ENCODE results near the gene PPP2R2C.

The PPP2R2C gene

GRCh38 chr4:6325788-6326290, 146.6 kb downstream of the PPP2R2C start:
- peaks cover 0 to 78% (median 20%) of the 10 kb centered on the region in 5 experiments for H3K27me3 ChIP-seq (replicated peaks in 2 of 5; ENCODE audit: control insufficient read depth in 4 of 5, insufficient read depth in 5 of 5, low read length in 4 of 5)
- DNase-seq = no peak
- POLR2A ChIA-PET = no interaction called here

GRCh38 chr4:6324999-6325787, 147.2 kb downstream of the PPP2R2C start:
- Histone ChIP-seq H3K27me3 (replicated peaks in 2 of 5; ENCODE audit: control insufficient read depth in 4 of 5, insufficient read depth in 5 of 5, low read length in 4 of 5) (peaks cover 0 to 76% (median 22%) of the 10 kb centered on the region in 5 experiments), H3K9me3 (ENCODE audit: control extremely low read depth in 1 of 5, control insufficient read depth in 4 of 5, insufficient read depth in 2 of 5, low read depth in 1 of 5, low read length in 4 of 5) (peaks cover 0 to 8% (median 4%) of the 10 kb centered on the region in 5 experiments), H3K27ac (ENCODE audit: insufficient read depth in 1 of 2, low read depth in 1 of 2, low read length in 2 of 2, poor library complexity in 1 of 2, severe bottlenecking in 2 of 2) (no peak overlapping the region), H3K4me3 (ENCODE audit: control insufficient read depth in 1 of 7, extremely low read depth in 1 of 7, insufficient read depth in 4 of 7, low read depth in 2 of 7, low read length in 6 of 7) (peak overlapping the region in 2 of 7 experiments; percentile 30 to 39), H3K4me1 (ENCODE audit: control extremely low read depth in 1 of 4, control insufficient read depth in 4 of 4, insufficient read depth in 4 of 4, low read length in 3 of 4) (peaks cover 0 to 23% (median 20%) of the 10 kb centered on the region in 4 experiments), H3K36me3 (ENCODE audit: control insufficient read depth in 4 of 4, insufficient read depth in 4 of 4, low read length in 3 of 4) (no peaks in the 10 kb centered on the region)
- ChIA-PET POLR2A (interaction anchor here (1.1 kb wide), 1 partner anchor 47 kb away, joined by 3 read pairs; no protein-coding TSS in a partner anchor), CTCF (interaction anchor here (1.5 to 18.4 kb wide), 5 partner anchors 12 to 76 kb away, joined by 4 to 452 read pairs (median 18); partner anchors contain the start of gene WFS1)
- DNase-seq = peak; percentile 45 to 80 (median 71)
- 40% methylated on average over 19 of the region's 22 CpGs for WGBS (ENCODE audit: insufficient coverage)

More at GRCh38 chr4:6325788-6326290, 146.6 kb downstream of the PPP2R2C start:
- no peak overlapping the region for H3K4me3 ChIP-seq (ENCODE audit: control insufficient read depth in 1 of 7, extremely low read depth in 1 of 7, insufficient read depth in 4 of 7, low read depth in 2 of 7, low read length in 6 of 7)
- peaks cover 0 to 6% (median 0%) of the 10 kb centered on the region in 5 experiments for H3K9me3 ChIP-seq (ENCODE audit: control extremely low read depth in 1 of 5, control insufficient read depth in 4 of 5, insufficient read depth in 2 of 5, low read depth in 1 of 5, low read length in 4 of 5)
- H3K4me1 ChIP-seq (ENCODE audit: control extremely low read depth in 1 of 4, control insufficient read depth in 4 of 4, insufficient read depth in 4 of 4, low read length in 3 of 4) = peaks cover 0 to 23% (median 20%) of the 10 kb centered on the region in 4 experiments
- H3K36me3 ChIP-seq (ENCODE audit: control insufficient read depth in 4 of 4, insufficient read depth in 4 of 4, low read length in 3 of 4) = no peaks in the 10 kb centered on the region
- CTCF ChIA-PET = interaction anchor here (1.5 to 18.4 kb wide), 5 partner anchors 13 to 77 kb away, joined by 4 to 452 read pairs (median 18); partner anchors contain the start of gene WFS1
- no peak overlapping the region for H3K27ac ChIP-seq (ENCODE audit: insufficient read depth in 1 of 2, low read depth in 1 of 2, low read length in 2 of 2, poor library complexity in 1 of 2, severe bottlenecking in 2 of 2)
- 96% methylated on average over 12 of the region's 14 CpGs for WGBS (ENCODE audit: insufficient coverage)

- WGBS (ENCODE audit: insufficient coverage) = 28% methylated on average over 8 of the region's 15 CpGs
- Histone ChIP-seq H3K27ac (ENCODE audit: insufficient read depth in 1 of 2, low read depth in 1 of 2, low read length in 2 of 2, poor library complexity in 1 of 2, severe bottlenecking in 2 of 2) (no peak overlapping the region), H3K36me3 (ENCODE audit: control insufficient read depth in 4 of 4, insufficient read depth in 4 of 4, low read length in 3 of 4) (no peaks in the 10 kb centered on the region), H3K4me3 (ENCODE audit: control insufficient read depth in 1 of 7, extremely low read depth in 1 of 7, insufficient read depth in 4 of 7, low read depth in 2 of 7, low read length in 6 of 7) (peak overlapping the region in 2 of 7 experiments; percentile 30 to 39), H3K4me1 (ENCODE audit: control extremely low read depth in 1 of 4, control insufficient read depth in 4 of 4, insufficient read depth in 4 of 4, low read length in 3 of 4) (peaks cover 0 to 23% (median 20%) of the 10 kb centered on the region in 4 experiments), H3K27me3 (replicated peaks in 2 of 5; ENCODE audit: control insufficient read depth in 4 of 5, insufficient read depth in 5 of 5, low read length in 4 of 5) (peaks cover 0 to 76% (median 21%) of the 10 kb centered on the region in 5 experiments), H3K9me3 (ENCODE audit: control extremely low read depth in 1 of 5, control insufficient read depth in 4 of 5, insufficient read depth in 2 of 5, low read depth in 1 of 5, low read length in 4 of 5) (peaks cover 0 to 15% (median 5%) of the 10 kb centered on the region in 5 experiments)
- ChIA-PET CTCF (interaction anchor here (1.5 to 18.4 kb wide), 5 partner anchors 12 to 75 kb away, joined by 4 to 452 read pairs (median 18); partner anchors contain the start of gene WFS1), POLR2A (interaction anchor here (1.1 kb wide), 1 partner anchor 46 kb away, joined by 3 read pairs; no protein-coding TSS in a partner anchor)
- peak; percentile 9 to 43 (median 36) for DNase-seq
Measured at GRCh38 chr4:6324461-6324998, 147.9 kb downstream of the PPP2R2C start.

GRCh38 chr4:6322761-6323566, 149.4 kb downstream of the PPP2R2C start:
- Histone ChIP-seq H3K27ac (ENCODE audit: insufficient read depth in 1 of 2, low read depth in 1 of 2, low read length in 2 of 2, poor library complexity in 1 of 2, severe bottlenecking in 2 of 2) (no peak overlapping the region), H3K27me3 (replicated peaks in 2 of 5; ENCODE audit: control insufficient read depth in 4 of 5, insufficient read depth in 5 of 5, low read length in 4 of 5) (peaks cover 0 to 68% (median 16%) of the 10 kb centered on the region in 5 experiments), H3K4me3 (ENCODE audit: control insufficient read depth in 1 of 7, extremely low read depth in 1 of 7, insufficient read depth in 4 of 7, low read depth in 2 of 7, low read length in 6 of 7) (no peak overlapping the region), H3K9me3 (ENCODE audit: control extremely low read depth in 1 of 5, control insufficient read depth in 4 of 5, insufficient read depth in 2 of 5, low read depth in 1 of 5, low read length in 4 of 5) (peaks cover 0 to 15% (median 5%) of the 10 kb centered on the region in 5 experiments), H3K36me3 (ENCODE audit: control insufficient read depth in 4 of 4, insufficient read depth in 4 of 4, low read length in 3 of 4) (no peaks in the 10 kb centered on the region), H3K4me1 (ENCODE audit: control extremely low read depth in 1 of 4, control insufficient read depth in 4 of 4, insufficient read depth in 4 of 4, low read length in 3 of 4) (peaks cover 0 to 23% (median 20%) of the 10 kb centered on the region in 4 experiments)
- POLR2A ChIA-PET = no interaction called here
- WGBS (ENCODE audit: insufficient coverage) = 70% methylated on average over 33 of the region's 33 CpGs
- CTCF ChIA-PET = interaction anchor here (3.8 to 18.4 kb wide), 4 partner anchors 8 to 74 kb away, joined by 14 to 452 read pairs (median 182); partner anchors contain the start of gene WFS1
- peak; percentile 20 to 64 (median 63) for DNase-seq

- Histone ChIP-seq H3K9me3 (ENCODE audit: control extremely low read depth in 1 of 5, control insufficient read depth in 4 of 5, insufficient read depth in 2 of 5, low read depth in 1 of 5, low read length in 4 of 5) (peaks cover 0 to 15% (median 5%) of the 10 kb centered on the region in 5 experiments), H3K36me3 (ENCODE audit: control insufficient read depth in 4 of 4, insufficient read depth in 4 of 4, low read length in 3 of 4) (no peaks in the 10 kb centered on the region), H3K27me3 (replicated peaks in 2 of 5; ENCODE audit: control insufficient read depth in 4 of 5, insufficient read depth in 5 of 5, low read length in 4 of 5) (peaks cover 0 to 69% (median 16%) of the 10 kb centered on the region in 5 experiments), H3K4me1 (ENCODE audit: control extremely low read depth in 1 of 4, control insufficient read depth in 4 of 4, insufficient read depth in 4 of 4, low read length in 3 of 4) (peaks cover 0 to 23% (median 20%) of the 10 kb centered on the region in 4 experiments), H3K27ac (ENCODE audit: insufficient read depth in 1 of 2, low read depth in 1 of 2, low read length in 2 of 2, poor library complexity in 1 of 2, severe bottlenecking in 2 of 2) (no peak overlapping the region), H3K4me3 (ENCODE audit: control insufficient read depth in 1 of 7, extremely low read depth in 1 of 7, insufficient read depth in 4 of 7, low read depth in 2 of 7, low read length in 6 of 7) (no peak overlapping the region)
- DNase-seq = no peak
- ChIA-PET CTCF (interaction anchor here (2.9 to 18.4 kb wide), 5 partner anchors 9 to 73 kb away, joined by 14 to 452 read pairs (median 18); partner anchors contain the start of gene WFS1), POLR2A (no interaction called here)
- 95% methylated on average over 23 of the region's 23 CpGs for WGBS (ENCODE audit: insufficient coverage)
Measured at GRCh38 chr4:6322067-6322760, 150.2 kb downstream of the PPP2R2C start.

- Histone ChIP-seq H3K9me3 (ENCODE audit: control extremely low read depth in 1 of 5, control insufficient read depth in 4 of 5, insufficient read depth in 2 of 5, low read depth in 1 of 5, low read length in 4 of 5) (peaks cover 0 to 15% (median 5%) of the 10 kb centered on the region in 5 experiments), H3K27ac (ENCODE audit: insufficient read depth in 1 of 2, low read depth in 1 of 2, low read length in 2 of 2, poor library complexity in 1 of 2, severe bottlenecking in 2 of 2) (no peak overlapping the region), H3K36me3 (ENCODE audit: control insufficient read depth in 4 of 4, insufficient read depth in 4 of 4, low read length in 3 of 4) (no peaks in the 10 kb centered on the region), H3K4me3 (ENCODE audit: control insufficient read depth in 1 of 7, extremely low read depth in 1 of 7, insufficient read depth in 4 of 7, low read depth in 2 of 7, low read length in 6 of 7) (no peak overlapping the region), H3K4me1 (ENCODE audit: control extremely low read depth in 1 of 4, control insufficient read depth in 4 of 4, insufficient read depth in 4 of 4, low read length in 3 of 4) (peaks cover 0 to 23% (median 20%) of the 10 kb centered on the region in 4 experiments), H3K27me3 (replicated peaks in 2 of 5; ENCODE audit: control insufficient read depth in 4 of 5, insufficient read depth in 5 of 5, low read length in 4 of 5) (peaks cover 0 to 74% (median 16%) of the 10 kb centered on the region in 5 experiments)
- no peak for DNase-seq
- WGBS (ENCODE audit: insufficient coverage) = 100% methylated on average over 1 of the region's 2 CpGs
- ChIA-PET POLR2A (no interaction called here), CTCF (interaction anchor here (2.9 to 18.4 kb wide), 3 partner anchors 10 to 71 kb away, joined by 14 to 452 read pairs (median 15); partner anchors contain the start of gene WFS1)
Measured at GRCh38 chr4:6321361-6321760, 151.1 kb downstream of the PPP2R2C start.
